ENCODE measurements around the gene ELP1.

ELP1 gene

GRCh38 chr9:108854641-108855528 lies 79.0 kb downstream of the ELP1 start:
- Histone ChIP-seq H3K9me2 (replicated peaks; ENCODE audit: insufficient read depth, low read length) (no peaks in the 10 kb centered on the region), H3K79me2 (ENCODE audit: low read length) (no peaks in the 10 kb centered on the region), H4K20me1 (ENCODE audit: insufficient read depth, low read length) (no peaks in the 10 kb centered on the region), H3K4me2 (ENCODE audit: low read depth, low read length) (no peak overlapping the region), H3K27me3 (replicated peaks; ENCODE audit: insufficient read depth, low read length) (no peaks in the 10 kb centered on the region), H3K9me3 (replicated peaks; ENCODE audit: insufficient read depth, low read length) (no peaks in the 10 kb centered on the region), H3F3A (ENCODE audit: insufficient read depth, low read length) (no peaks in the 10 kb centered on the region), H3K27ac (ENCODE audit: low read length) (no peak overlapping the region), H2AFZ (ENCODE audit: low read length) (no peak overlapping the region), H3K4me1 (ENCODE audit: low read length) (no peaks in the 10 kb centered on the region), H3K36me3 (replicated peaks; ENCODE audit: insufficient read depth, low read length) (no peaks in the 10 kb centered on the region), H3K4me3 (ENCODE audit: low read length) (no peak overlapping the region), H3K9ac (ENCODE audit: low read length) (no peak overlapping the region)
- no peak for DNase-seq
- TF ChIP-seq EZH2phosphoT487 (IDR thresholded peaks at IDR 0.05; ENCODE audit: low read length) (no peak), CTCF (IDR thresholded peaks at IDR 0.05; ENCODE audit: low read length) (no peak), EZH2 (optimal IDR thresholded peaks at IDR 0.05; ENCODE audit: low read depth, low read length) (no peak)

GRCh38 chr9:108854094-108854493 lies 79.8 kb downstream of the ELP1 start:
- no peaks in the 10 kb centered on the region for H3K4me1 ChIP-seq (ENCODE audit: low read length)
- H3K9ac ChIP-seq (ENCODE audit: low read length): no peak overlapping the region
- H2AFZ ChIP-seq (ENCODE audit: low read length): no peak overlapping the region
- H3K9me3 ChIP-seq (replicated peaks; ENCODE audit: insufficient read depth, low read length): no peaks in the 10 kb centered on the region
- TF ChIP-seq EZH2 (optimal IDR thresholded peaks at IDR 0.05; ENCODE audit: low read depth, low read length) (no peak), EZH2phosphoT487 (IDR thresholded peaks at IDR 0.05; ENCODE audit: low read length) (no peak), CTCF (IDR thresholded peaks at IDR 0.05; ENCODE audit: low read length) (no peak)
- no peak overlapping the region for H3K27ac ChIP-seq (ENCODE audit: low read length)
- H3K9me2 ChIP-seq (replicated peaks; ENCODE audit: insufficient read depth, low read length): no peaks in the 10 kb centered on the region
- H3F3A ChIP-seq (ENCODE audit: insufficient read depth, low read length): no peaks in the 10 kb centered on the region
- no peak overlapping the region for H3K4me2 ChIP-seq (ENCODE audit: low read depth, low read length)
- no peaks in the 10 kb centered on the region for H3K79me2 ChIP-seq (ENCODE audit: low read length)
- no peak for DNase-seq
- H4K20me1 ChIP-seq (ENCODE audit: insufficient read depth, low read length): no peaks in the 10 kb centered on the region
- H3K27me3 ChIP-seq (replicated peaks; ENCODE audit: insufficient read depth, low read length): no peaks in the 10 kb centered on the region
- no peak overlapping the region for H3K4me3 ChIP-seq (ENCODE audit: low read length)
- H3K36me3 ChIP-seq (replicated peaks; ENCODE audit: insufficient read depth, low read length): no peaks in the 10 kb centered on the region

GRCh38 chr9:108852079-108852478 lies 81.8 kb downstream of the ELP1 start:
- no peak for DNase-seq
- H3K27ac ChIP-seq (ENCODE audit: low read length): no peak overlapping the region
- H3K27me3 ChIP-seq (replicated peaks; ENCODE audit: insufficient read depth, low read length): no peaks in the 10 kb centered on the region
- H4K20me1 ChIP-seq (ENCODE audit: insufficient read depth, low read length): no peaks in the 10 kb centered on the region
- no peak overlapping the region for H2AFZ ChIP-seq (ENCODE audit: low read length)
- no peaks in the 10 kb centered on the region for H3K36me3 ChIP-seq (replicated peaks; ENCODE audit: insufficient read depth, low read length)
- no peak for TF ChIP-seq EZH2 (optimal IDR thresholded peaks at IDR 0.05; ENCODE audit: low read depth, low read length)
- TF ChIP-seq CTCF (IDR thresholded peaks at IDR 0.05; ENCODE audit: low read length): no peak
- no peak for TF ChIP-seq EZH2phosphoT487 (IDR thresholded peaks at IDR 0.05; ENCODE audit: low read length)
- no peak overlapping the region for H3K4me3 ChIP-seq (ENCODE audit: low read length)
- no peak overlapping the region for H3K9ac ChIP-seq (ENCODE audit: low read length)
- no peaks in the 10 kb centered on the region for H3F3A ChIP-seq (ENCODE audit: insufficient read depth, low read length)
- H3K9me3 ChIP-seq (replicated peaks; ENCODE audit: insufficient read depth, low read length): no peaks in the 10 kb centered on the region
- H3K4me2 ChIP-seq (ENCODE audit: low read depth, low read length): no peak overlapping the region
- H3K4me1 ChIP-seq (ENCODE audit: low read length): no peaks in the 10 kb centered on the region
- no peaks in the 10 kb centered on the region for H3K79me2 ChIP-seq (ENCODE audit: low read length)
- H3K9me2 ChIP-seq (replicated peaks; ENCODE audit: insufficient read depth, low read length): no peaks in the 10 kb centered on the region
